Measurements from ENCODE around the gene STRIT1.

Gene STRIT1

GRCh38 chr3:155293516-155293915 is at the start of gene STRIT1:
TSS of gene STRIT1 (minus strand) at chr3:155293683.
- DNase-seq = no peak

- no peak for DNase-seq
Measured at GRCh38 chr3:155342344-155342743, 48.9 kb upstream of the STRIT1 start.

- DNase-seq = no peak
Measured at GRCh38 chr3:155339052-155339451, 45.6 kb upstream of the STRIT1 start.

- no peak for DNase-seq
Measured at GRCh38 chr3:155335724-155336354, 42.4 kb upstream of the STRIT1 start.

GRCh38 chr3:155334914-155335723 is 41.6 kb upstream of the STRIT1 start:
- DNase-seq = no peak

GRCh38 chr3:155334215-155334913 is 40.9 kb upstream of the STRIT1 start:
- no peak for DNase-seq

- DNase-seq = no peak
Measured at GRCh38 chr3:155332716-155333115, 39.2 kb upstream of the STRIT1 start.

GRCh38 chr3:155331078-155331477 is 37.6 kb upstream of the STRIT1 start:
- no peak for DNase-seq

- DNase-seq = no peak
Measured at GRCh38 chr3:155330370-155330769, 36.9 kb upstream of the STRIT1 start.

- no peak for DNase-seq
Measured at GRCh38 chr3:155329513-155330048, 36.1 kb upstream of the STRIT1 start.

- no peak for DNase-seq
Measured at GRCh38 chr3:155327871-155328270, 34.4 kb upstream of the STRIT1 start.

- no peak for DNase-seq
Measured at GRCh38 chr3:155327430-155327829, 33.9 kb upstream of the STRIT1 start.

GRCh38 chr3:155326901-155327300 is 33.4 kb upstream of the STRIT1 start:
- DNase-seq = no peak

GRCh38 chr3:155326244-155326643 is 32.8 kb upstream of the STRIT1 start:
- no peak for DNase-seq

- DNase-seq = peak; percentile 27
Measured at GRCh38 chr3:155325263-155325835, 31.9 kb upstream of the STRIT1 start.

GRCh38 chr3:155323063-155323666 is 29.7 kb upstream of the STRIT1 start:
- DNase-seq = peak; percentile 74

- DNase-seq = no peak
Measured at GRCh38 chr3:155321418-155321817, 27.9 kb upstream of the STRIT1 start.

- no peak for DNase-seq
Measured at GRCh38 chr3:155320934-155321333, 27.5 kb upstream of the STRIT1 start.

- no peak for DNase-seq
Measured at GRCh38 chr3:155318740-155319139, 25.3 kb upstream of the STRIT1 start.

- no peak for DNase-seq
Measured at GRCh38 chr3:155317211-155317610, 23.7 kb upstream of the STRIT1 start.

GRCh38 chr3:155316426-155316825 is 22.9 kb upstream of the STRIT1 start:
- no peak for DNase-seq

- no peak for DNase-seq
Measured at GRCh38 chr3:155313916-155314315, 20.4 kb upstream of the STRIT1 start.

GRCh38 chr3:155313300-155313699 is 19.8 kb upstream of the STRIT1 start:
- no peak for DNase-seq
